H1 (cell line): ENCODE data around the gene CFAP298. TPM values are rescaled to one million over a fixed set of nuclear protein-coding genes. Genes with fewer than 3 reads are reported as not detected.

Source experiments
- CTCF ChIA-PET: fragments of 300-600 bp; sonication (Branson Sonifier 250); formaldehyde crosslinking; loops from one replicate; lab custom pipeline; 2021; ENCODE audit not compliant: partially characterized antibody; lab: Charles Lee
- POLR2A ChIA-PET: fragments of 300-600 bp; sonication (Branson Sonifier 250); formaldehyde crosslinking; loops from one replicate; lab custom pipeline; 2021; ENCODE audit warnings: inconsistent platforms; ENCODE audit not compliant: partially characterized antibody; lab: Charles Lee
- DNase-seq, 2 experiments: peaks; one replicate each; pipeline versions ENCODE4 v3.0.0 to v3.0.0-alpha.2; 2010 to 2022; ENCODE audit warnings: low spot score in 2 of 2, low read depth in 1 of 2, mixed read lengths in 1 of 2
- FAIRE-seq: peaks from 2 replicates; lab custom pipeline; 2011; peaks lifted over from hg19 to GRCh38; lab: Jason Lieb, UNC
- H2AFZ ChIP-seq: 2 replicates; pipeline ENCODE4 v1.8.1; 2012; ENCODE audit warnings: low read length, inconsistent platforms
- H2AK5ac ChIP-seq: 2 replicates; pipeline ENCODE4 v1.6.1; 2013; ENCODE audit warnings: low read depth, low read length
- H2BK120ac ChIP-seq: replicated peaks from 2 replicates; pipeline ENCODE3; 2013; ENCODE audit warnings: low read depth, low read length, inconsistent platforms
- H2BK12ac ChIP-seq: 2 replicates; pipeline ENCODE4 v1.6.1; 2013; ENCODE audit warnings: low read depth, low read length
- H2BK15ac ChIP-seq: 2 replicates; pipeline ENCODE4 v1.6.1; 2013; ENCODE audit warnings: low read length
- H2BK20ac ChIP-seq: 2 replicates; pipeline ENCODE4 v1.6.1; 2013; ENCODE audit warnings: low read length
- H2BK5ac ChIP-seq: 2 replicates; pipeline ENCODE4 v1.6.1; 2013; ENCODE audit warnings: low read depth, low read length
- H3K14ac ChIP-seq: 2 replicates; pipeline ENCODE4 v1.6.1; 2013; ENCODE audit warnings: inconsistent platforms; ENCODE audit not compliant: insufficient read length
- H3K18ac ChIP-seq: 2 replicates; pipeline ENCODE4 v1.6.1; 2013; ENCODE audit warnings: low read length; ENCODE audit errors: extremely low read depth
- H3K23ac ChIP-seq: 2 replicates; pipeline ENCODE4 v1.6.1; 2013; ENCODE audit warnings: inconsistent platforms; ENCODE audit not compliant: insufficient read length
- H3K23me2 ChIP-seq: 2 replicates; pipeline ENCODE4 v1.6.1; 2013; ENCODE audit warnings: low read depth, low read length
- H3K27ac ChIP-seq: 2 replicates; pipeline ENCODE4 v1.6.1; 2011; ENCODE audit warnings: low read depth, low read length, inconsistent platforms
- H3K27me3 ChIP-seq, 4 experiments: replicated peaks in 1 of 4; 1 replicate in 1 of 4; 2 replicates in 3 of 4; pipeline versions ENCODE4 v1.6.1 to v1.8.1; 2011 to 2013; ENCODE audit warnings: low read length in 3 of 4, mild to moderate bottlenecking in 3 of 4, inconsistent platforms in 2 of 4, mixed read lengths in 2 of 4, moderate library complexity in 1 of 4; ENCODE audit not compliant: control insufficient read depth in 3 of 4, insufficient read depth in 3 of 4; ENCODE audit errors: extremely low read depth in 1 of 4
- H3K36me3 ChIP-seq, 4 experiments: 2 replicates each; pipeline versions ENCODE4 v1.6.1 to v1.8.1; 2011 to 2013; ENCODE audit warnings: mild to moderate bottlenecking in 4 of 4, low read length in 3 of 4, moderate library complexity in 2 of 4, control low read depth in 1 of 4, inconsistent platforms in 1 of 4; ENCODE audit not compliant: insufficient read depth in 4 of 4, control insufficient read depth in 2 of 4
- H3K4ac ChIP-seq: replicated peaks from 2 replicates; pipeline ENCODE3; 2013; ENCODE audit warnings: low read length, low read depth, mixed read lengths, inconsistent platforms; ENCODE audit not compliant: insufficient read length
- H3K4me1 ChIP-seq, 4 experiments: replicated peaks in 1 of 4; 1 replicate in 1 of 4; 2 replicates in 3 of 4; pipeline versions ENCODE4 v1.6.1 to v1.8.1; 2011 to 2013; ENCODE audit warnings: low read length in 3 of 4, inconsistent platforms in 2 of 4, mixed read lengths in 1 of 4; ENCODE audit not compliant: insufficient read depth in 4 of 4, control insufficient read depth in 3 of 4
- H3K4me2 ChIP-seq, 2 experiments: 2 replicates each; pipeline versions ENCODE4 v1.6.1 to v1.8.1; 2011 to 2013; ENCODE audit warnings: low read depth in 2 of 2, low read length in 2 of 2, control low read depth in 1 of 2, inconsistent platforms in 1 of 2, mild to moderate bottlenecking in 1 of 2; ENCODE audit not compliant: insufficient read depth in 1 of 2
- H3K4me3 ChIP-seq, 4 experiments: fragments of 200-600, 300-600 bp in 1 of 4; sonication (generic), shearing (Covaris generic), sonication (Bioruptor Twin) in 1 of 4; 2 replicates each; pipeline versions ENCODE4 v1.5.1 to v1.8.1; 2011 to 2016; ENCODE audit warnings: low read length in 4 of 4, low read depth in 3 of 4, control low read depth in 2 of 4, inconsistent platforms in 2 of 4, mild to moderate bottlenecking in 2 of 4, mixed read lengths in 1 of 4, moderate library complexity in 1 of 4; ENCODE audit not compliant: insufficient read depth in 2 of 4; ENCODE audit errors: extremely low read depth in 1 of 4
- H3K56ac ChIP-seq: replicated peaks from 2 replicates; pipeline ENCODE3; 2013; ENCODE audit warnings: low read depth, mild to moderate bottlenecking, mixed read lengths, low read length, inconsistent platforms; ENCODE audit not compliant: insufficient read length
- H3K79me1 ChIP-seq: 2 replicates; pipeline ENCODE4 v1.6.1; 2013; ENCODE audit warnings: low read depth, low read length, control low read depth
- H3K79me2 ChIP-seq, 2 experiments: 2 replicates each; pipeline versions ENCODE4 v1.6.1 to v1.8.1; 2012 to 2013; ENCODE audit warnings: low read length in 2 of 2, mild to moderate bottlenecking in 2 of 2, inconsistent platforms in 1 of 2; ENCODE audit not compliant: insufficient read depth in 2 of 2, control insufficient read depth in 1 of 2
- H3K9ac ChIP-seq, 4 experiments: replicated peaks in 1 of 4; 1 replicate in 1 of 4; 2 replicates in 3 of 4; pipeline versions ENCODE4 v1.6.1 to v1.8.1; 2011 to 2013; ENCODE audit warnings: low read depth in 3 of 4, low read length in 3 of 4, control low read depth in 2 of 4, mild to moderate bottlenecking in 2 of 4, moderate library complexity in 2 of 4, inconsistent platforms in 1 of 4; ENCODE audit errors: extremely low read depth in 1 of 4
- H3K9me3 ChIP-seq, 2 experiments: 2 replicates each; pipeline versions ENCODE4 v1.6.1 to v1.8.1; 2012 to 2013; ENCODE audit warnings: mild to moderate bottlenecking in 2 of 2, moderate library complexity in 2 of 2, control low read depth in 1 of 2, inconsistent platforms in 1 of 2, low read depth in 1 of 2, low read length in 1 of 2, mixed read lengths in 1 of 2; ENCODE audit not compliant: insufficient read depth in 2 of 2
- H4K20me1 ChIP-seq, 2 experiments: replicated peaks in 1 of 2; 2 replicates each; pipeline versions ENCODE3 to v1.8.1; 2011 to 2013; ENCODE audit warnings: inconsistent platforms in 2 of 2, low read length in 2 of 2, mild to moderate bottlenecking in 1 of 2; ENCODE audit not compliant: insufficient read depth in 2 of 2, control insufficient read depth in 1 of 2
- H4K5ac ChIP-seq: 2 replicates; pipeline ENCODE4 v1.6.1; 2013; ENCODE audit warnings: low read length, low read depth, mixed read lengths, inconsistent platforms; ENCODE audit not compliant: insufficient read length
- H4K8ac ChIP-seq: 2 replicates; pipeline ENCODE4 v1.8.0; 2013; ENCODE audit warnings: mild to moderate bottlenecking, moderate library complexity, low read length, inconsistent platforms; ENCODE audit not compliant: insufficient read depth; ENCODE audit errors: extremely low read depth
- H4K91ac ChIP-seq: replicated peaks from 2 replicates; pipeline ENCODE3; 2013; ENCODE audit warnings: low read length, mixed read lengths, inconsistent platforms; ENCODE audit not compliant: insufficient read length
- EGR1 ChIP-seq: IDR thresholded peaks from 2 replicates; pipeline ENCODE4 v1.6.1; 2011; ENCODE audit warnings: low read depth, low read length, borderline replicate concordance
- FOSL1 ChIP-seq: IDR thresholded peaks from 2 replicates; pipeline ENCODE4 v1.6.1; 2011; ENCODE audit warnings: mild to moderate bottlenecking, low read depth, low read length, moderate library complexity; ENCODE audit not compliant: insufficient read depth
- POLR2A ChIP-seq, 2 experiments: IDR thresholded peaks; 1 replicate in 1 of 2; 2 replicates in 1 of 2; pipeline ENCODE4 v1.6.1; 2011; ENCODE audit warnings: low read depth in 2 of 2, low read length in 2 of 2, mild to moderate bottlenecking in 2 of 2; ENCODE audit errors: control extremely low read depth in 1 of 2
- POU5F1 ChIP-seq: IDR thresholded peaks from 2 replicates; pipeline ENCODE4 v1.6.1; 2011; ENCODE audit warnings: low read depth, mild to moderate bottlenecking, low read length, moderate library complexity
- RFX5 ChIP-seq: IDR thresholded peaks from 2 replicates; pipeline ENCODE4 v1.6.1; 2011; ENCODE audit warnings: low read depth, low read length, improper control_type of control experiment, borderline replicate concordance
- SAP30 ChIP-seq: fragments of 300-600 bp; sonication (generic); IDR thresholded peaks from 2 replicates; pipeline ENCODE4 v1.7.1; 2012; ENCODE audit warnings: low read length, moderate library complexity, mild to moderate bottlenecking, inconsistent platforms; ENCODE audit not compliant: insufficient read depth, insufficient replicate concordance
- SIRT6 ChIP-seq: IDR thresholded peaks from one replicate; pipeline ENCODE4 v1.7.1; 2012; ENCODE audit warnings: low read length, inconsistent platforms
- SIX5 ChIP-seq: IDR thresholded peaks from 2 replicates; pipeline ENCODE4 v1.6.1; 2011; ENCODE audit warnings: mild to moderate bottlenecking, low read depth, low read length
- SP4 ChIP-seq: IDR thresholded peaks from 2 replicates; pipeline ENCODE4 v1.6.1; 2012; ENCODE audit warnings: low read length, inconsistent platforms
- SUZ12 ChIP-seq: fragments of 200-600 bp; sonication (generic); IDR thresholded peaks from 2 replicates; pipeline ENCODE4 v1.6.1; 2012; ENCODE audit warnings: mild to moderate bottlenecking, inconsistent platforms, low read length, moderate library complexity, mixed read lengths
- TAF7 ChIP-seq: optimal IDR thresholded peaks from 2 replicates; pipeline ENCODE3; 2011; ENCODE audit warnings: low read depth, mild to moderate bottlenecking, inconsistent platforms, low read length, moderate library complexity, borderline replicate concordance
- WGBS, 2 experiments: shearing (Covaris generic) in 1 of 2; methylation state at CpG; one replicate each; pipeline versions ENCODE4 v1.1.6 to v1.1.7; 2013 to 2015; ENCODE audit warnings: low lambda C conversion rate in 2 of 2, mixed read lengths in 2 of 2, inconsistent platforms in 1 of 2, low coverage in 1 of 2, missing lambda C conversion rate in 1 of 2; ENCODE audit not compliant: insufficient replicate concordance in 2 of 2, insufficient coverage in 1 of 2, insufficient read length in 1 of 2; ENCODE audit errors: extremely low coverage in 1 of 2, missing lambda C conversion rate in 1 of 2; 5-methylcytosine and 5-hydroxymethylcytosine counted together
- polyA plus RNA-seq, 7 experiments: library from polyadenylated mRNA; depleted of rRNA in 3 of 7; stranded (reverse) in 5 of 7; unstranded in 2 of 7; fragments of >200 nt in 5 of 7; fragments of 200-250 nt in 2 of 7; gene quantifications; 1 replicate in 5 of 7; 2 replicates in 1 of 7; 4 replicates in 1 of 7; pipeline versions ENCODE4 v1.2.1 to v1.2.3, GENCODE V29; 2011 to 2013; ENCODE audit warnings: missing spikeins in 2 of 7, mixed read lengths in 2 of 7
- total RNA-seq: library from RNA; stranded (reverse); fragmentation: NEBNext Ultra II Directional; extraction: Animal tissue kit (Norgen Biotek cat#: 25700); gene quantifications from 2 replicates; pipeline ENCODE4 v1.2.1, GENCODE V29; 2021
- TF ChIP-seq, protein P1 (sequence below): IDR thresholded peaks from 2 replicates; pipeline ENCODE4 v1.6.1; 2012; ENCODE audit warnings: low read length, inconsistent platforms

The CFAP298 gene
- total and polyA plus RNA-seq, 2 of the 8 experiments (the other 6 are each of a cell fraction or from before 2014, with no cell fraction given) = 43.0 to 68.1 TPM

GRCh38 chr21:32597205-32597604, 15.0 kb downstream of the CFAP298 start:
- ChIA-PET CTCF (interaction anchor here (2.6 to 6.5 kb wide), 3 partner anchors 20 to 195 kb away, joined by 15 to 68 read pairs (median 24); no protein-coding TSS in a partner anchor), POLR2A (interaction anchor here (0.8 kb wide), 1 partner anchor 20 kb away, joined by 3 read pairs; no protein-coding TSS in a partner anchor)
- Histone ChIP-seq H2AK5ac (no peak overlapping the region), H3K56ac (no peak overlapping the region), H3K23me2 (no peaks in the 10 kb centered on the region), H2AFZ (no peak overlapping the region), H3K36me3 (peaks cover 7 to 26% (median 14%) of the 10 kb centered on the region in 4 experiments; a peak in 7 of 8 replicates), H4K8ac (no peak overlapping the region), H3K27me3 (no peaks in the 10 kb centered on the region), H3K27ac (no peak overlapping the region), H3K4me2 (no peak overlapping the region), H2BK15ac (no peak overlapping the region), H3K23ac (no peak overlapping the region), H2BK12ac (no peak overlapping the region), H3K9ac (no peak overlapping the region), H3K79me1 (no peaks in the 10 kb centered on the region), H2BK20ac (no peak overlapping the region), H4K20me1 (peaks cover 0 to 5% of the 10 kb centered on the region in 2 experiments), H2BK120ac (no peak overlapping the region), H3K14ac (no peak overlapping the region), H3K4me1 (peaks cover 0 to 8% (median under 1%) of the 10 kb centered on the region in 4 experiments; a peak in 5 of 7 replicates), H3K9me3 (no peaks in the 10 kb centered on the region), H3K4me3 (no peak overlapping the region), H3K4ac (no peak overlapping the region), H3K79me2 (no peaks in the 10 kb centered on the region), H4K5ac (no peak overlapping the region), H2BK5ac (no peak overlapping the region), H3K18ac (no peak overlapping the region), H4K91ac (no peak overlapping the region)
- WGBS, 2 experiments = 98% methylated on average over 6 of the region's 6 CpGs; no CpG with 5 or more reads in 1 of the 2 experiments
- FAIRE-seq (no peak), DNase-seq (no peak)
- TF ChIP-seq RFX5 (no peak), TAF7 (no peak), POLR2A (IDR thresholded peaks at IDR 0.05; ENCODE audit: control extremely low read depth in 1 of 2, low read depth in 2 of 2, low read length in 2 of 2) (no peak), EGR1 (no peak), SP4 (no peak), POU5F1 (no peak), SIX5 (no peak), FOSL1 (no peak), SUZ12 (no peak), SIRT6 (no peak), SAP30 (no peak)
- TF ChIP-seq, protein P1, sequence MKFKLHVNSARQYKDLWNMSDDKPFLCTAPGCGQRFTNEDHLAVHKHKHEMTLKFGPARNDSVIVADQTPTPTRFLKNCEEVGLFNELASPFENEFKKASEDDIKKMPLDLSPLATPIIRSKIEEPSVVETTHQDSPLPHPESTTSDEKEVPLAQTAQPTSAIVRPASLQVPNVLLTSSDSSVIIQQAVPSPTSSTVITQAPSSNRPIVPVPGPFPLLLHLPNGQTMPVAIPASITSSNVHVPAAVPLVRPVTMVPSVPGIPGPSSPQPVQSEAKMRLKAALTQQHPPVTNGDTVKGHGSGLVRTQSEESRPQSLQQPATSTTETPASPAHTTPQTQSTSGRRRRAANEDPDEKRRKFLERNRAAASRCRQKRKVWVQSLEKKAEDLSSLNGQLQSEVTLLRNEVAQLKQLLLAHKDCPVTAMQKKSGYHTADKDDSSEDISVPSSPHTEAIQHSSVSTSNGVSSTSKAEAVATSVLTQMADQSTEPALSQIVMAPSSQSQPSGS = no peak
